ENCODE data around the gene HIGD1C. TPM values are rescaled to one million over a fixed set of nuclear protein-coding genes. Genes with fewer than 3 reads are reported as not detected.

The HIGD1C gene
- total RNA-seq, 4 donors from 2014 or later: not detected

GRCh38 chr12:50936821-50937530 lies 15.4 kb upstream of the HIGD1C start:
- Histone ChIP-seq H3K27me3 (no peaks in the 10 kb centered on the region), H3K4me1 (peaks cover 12 to 55% (median 35%) of the 10 kb centered on the region in 3 donors), H3K36me3 (peaks cover 0 to 20% (median 0%) of the 10 kb centered on the region in 3 donors), H3K27ac (peak overlapping the region in 3 of 4 donors; percentile 47 to 88 (median 86)), H3K9me3 (peaks cover 0 to 9% (median 0%) of the 10 kb centered on the region in 3 donors), H3K4me3 (no peak overlapping the region)
- 68 to 83% methylated on average over 5 to 8 of the region's 9 CpGs for WGBS, 2 donors
- DNase-seq: no peak
- intact Hi-C loops (cut with DNase I): loop anchor here (10.0 kb wide), 1 partner anchor 48 kb away; no protein-coding TSS in a partner anchor
- TF ChIP-seq POLR2A (IDR thresholded peaks at IDR 0.05) (no peak), CTCF (IDR thresholded peaks at IDR 0.05) (no peak)

GRCh38 chr12:50937653-50938052 lies 14.7 kb upstream of the HIGD1C start:
- H3K36me3 ChIP-seq: peaks cover 0 to 14% (median 0%) of the 10 kb centered on the region in 3 donors
- H3K27ac ChIP-seq: no peak overlapping the region
- no peaks in the 10 kb centered on the region for H3K27me3 ChIP-seq
- TF ChIP-seq CTCF (IDR thresholded peaks at IDR 0.05) (no peak), POLR2A (IDR thresholded peaks at IDR 0.05) (no peak)
- no peak for DNase-seq
- H3K9me3 ChIP-seq: peaks cover 0 to 9% (median 0%) of the 10 kb centered on the region in 3 donors
- H3K4me1 ChIP-seq: peaks cover 12 to 48% (median 35%) of the 10 kb centered on the region in 3 donors
- no CpG with 5 or more reads among the region's 1 CpG for whole genome bisulfite sequencing, 2 donors
- intact Hi-C loops (cut with DNase I): loop anchor here (10.0 kb wide), 1 partner anchor 47 kb away; no protein-coding TSS in a partner anchor
- no peak overlapping the region for H3K4me3 ChIP-seq

GRCh38 chr12:50947933-50948626 lies 4.3 kb upstream of the HIGD1C start:
- no peak for DNase-seq
- no peak overlapping the region for H3K27ac ChIP-seq
- H3K4me3 ChIP-seq: no peak overlapping the region
- no peaks in the 10 kb centered on the region for H3K36me3 ChIP-seq
- intact Hi-C loops (cut with DNase I): no loop called here
- H3K4me1 ChIP-seq: no peaks in the 10 kb centered on the region
- 78% methylated on average over 3 of the region's 3 CpGs for WGBS, 2 donors
- H3K27me3 ChIP-seq: no peaks in the 10 kb centered on the region
- TF ChIP-seq CTCF (IDR thresholded peaks at IDR 0.05) (no peak), POLR2A (IDR thresholded peaks at IDR 0.05) (no peak)
- H3K9me3 ChIP-seq: no peaks in the 10 kb centered on the region

GRCh38 chr12:50948798-50949197 lies 3.5 kb upstream of the HIGD1C start:
- intact Hi-C loops (cut with DNase I): no loop called here
- DNase-seq: no peak
- H3K4me3 ChIP-seq: no peak overlapping the region
- no peaks in the 10 kb centered on the region for H3K27me3 ChIP-seq
- H3K27ac ChIP-seq: no peak overlapping the region
- no peak for TF ChIP-seq POLR2A (IDR thresholded peaks at IDR 0.05)
- no peak for TF ChIP-seq CTCF (IDR thresholded peaks at IDR 0.05)
- whole genome bisulfite sequencing, 2 donors: 42 to 44% methylated on average over 2 of the region's 4 CpGs
- H3K4me1 ChIP-seq: no peaks in the 10 kb centered on the region
- no peaks in the 10 kb centered on the region for H3K9me3 ChIP-seq
- H3K36me3 ChIP-seq: no peaks in the 10 kb centered on the region

GRCh38 chr12:50949801-50950302 lies 2.5 kb upstream of the HIGD1C start:
- DNase-seq: no peak
- no peaks in the 10 kb centered on the region for H3K36me3 ChIP-seq
- 86 to 95% methylated on average over 3 to 4 of the region's 4 CpGs for WGBS, 2 donors
- no peak overlapping the region for H3K27ac ChIP-seq
- no peaks in the 10 kb centered on the region for H3K27me3 ChIP-seq
- H3K4me1 ChIP-seq: no peaks in the 10 kb centered on the region
- intact Hi-C loops (cut with DNase I): no loop called here
- no peak overlapping the region for H3K4me3 ChIP-seq
- H3K9me3 ChIP-seq: no peaks in the 10 kb centered on the region
- TF ChIP-seq POLR2A (IDR thresholded peaks at IDR 0.05) (no peak), CTCF (IDR thresholded peaks at IDR 0.05) (no peak)
